GM21825 (cell line): ENCODE results near the gene RPN1.

Experiments
- ATAC-seq: cut with Tn5 transposase; IDR thresholded peaks from one replicate; pipeline ENCODE4 v1.9.1; 2021; ENCODE audit warnings: mild to moderate bottlenecking, moderate library complexity; ENCODE audit not compliant: unreplicated experiment

RPN1 gene

DNA sequence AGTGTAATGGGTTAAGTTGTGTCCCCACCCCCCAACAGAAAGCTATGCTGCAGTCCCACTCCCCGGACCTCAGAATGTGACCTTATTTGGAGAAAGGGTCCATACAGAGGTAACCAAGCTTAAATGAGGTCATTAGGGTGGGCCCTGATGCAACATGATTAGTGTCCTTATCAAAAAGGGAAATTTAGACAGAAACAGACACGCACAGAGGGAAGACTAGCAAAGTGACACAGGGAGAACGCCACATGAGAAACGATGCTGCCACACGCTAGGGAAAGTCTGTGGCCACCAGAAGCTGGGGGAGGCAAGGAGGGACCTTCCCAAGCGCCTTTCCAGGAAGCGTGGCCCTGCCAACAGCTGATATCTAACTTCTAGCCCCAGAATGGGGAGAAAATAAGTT, 65.4 kb downstream of the RPN1 start:
- ATAC-seq: no peak

DNA sequence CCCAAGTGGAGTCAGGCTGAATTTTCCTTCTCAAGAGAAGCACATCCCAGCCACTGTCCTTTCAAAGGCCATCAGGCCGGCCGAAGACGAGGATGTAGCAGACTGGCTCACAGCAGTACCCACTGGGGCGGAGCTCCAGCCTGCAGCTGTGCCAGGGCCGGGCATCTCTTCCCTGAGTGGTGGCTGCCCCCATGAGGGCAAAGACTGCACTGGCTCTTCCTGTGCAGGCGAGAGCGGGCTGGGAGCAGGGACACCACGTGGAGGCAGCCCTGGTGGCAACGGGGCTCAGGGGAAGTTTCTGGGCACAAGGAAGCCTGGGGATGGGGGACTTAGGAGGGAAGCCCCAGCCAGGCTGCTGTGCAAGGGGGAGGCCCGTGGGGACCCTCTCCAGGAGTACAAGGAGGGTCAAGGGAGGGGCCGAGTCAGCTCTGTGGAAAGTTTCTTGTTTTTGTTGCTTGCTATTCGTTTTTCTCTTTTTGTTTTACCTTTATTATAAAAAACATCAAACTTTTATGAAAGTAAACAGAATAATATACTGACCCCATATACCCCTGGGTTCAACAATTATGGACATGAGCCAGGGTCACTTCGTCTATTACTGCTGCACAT, 66.1 kb downstream of the RPN1 start:
- ATAC-seq: no peak

DNA sequence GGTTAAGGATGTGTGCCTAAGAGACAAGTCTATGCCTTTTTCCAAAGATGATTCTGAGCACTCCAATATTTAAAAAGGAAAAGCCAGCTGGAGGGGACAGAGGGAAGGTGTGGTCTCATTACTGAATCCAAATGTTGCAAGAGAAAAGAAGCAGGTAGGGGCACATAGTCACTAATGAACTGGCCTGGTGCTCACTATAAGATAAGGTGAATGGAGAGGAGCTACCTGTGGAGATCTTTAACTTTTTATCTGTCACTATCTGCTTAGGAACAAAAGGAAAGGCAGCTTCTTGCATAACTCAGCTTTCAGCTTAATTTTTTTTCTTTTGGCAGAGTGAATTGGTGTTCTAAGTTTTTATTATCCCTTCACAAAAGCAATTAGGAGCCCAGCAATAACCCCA, 69.1 kb downstream of the RPN1 start:
- no peak for ATAC-seq

DNA sequence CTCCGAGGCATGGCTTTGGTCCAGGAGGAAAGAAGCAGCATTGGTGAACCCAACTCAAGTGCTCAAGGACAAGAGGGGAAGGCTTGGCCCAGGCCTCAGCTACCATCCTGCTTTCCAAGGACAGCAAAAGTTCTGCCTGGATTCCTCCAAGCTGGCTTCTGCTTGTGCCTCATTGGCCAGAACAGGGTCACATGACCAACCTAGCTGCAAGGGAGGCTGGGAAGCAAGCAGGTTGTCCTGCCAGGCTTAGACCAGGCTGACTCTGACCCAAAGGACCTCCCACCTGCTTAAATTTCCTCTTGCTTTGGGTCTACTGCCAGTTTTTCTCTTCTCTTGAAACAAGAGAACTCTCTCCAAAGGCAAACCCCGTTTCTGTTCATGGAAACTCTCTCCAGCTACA, 70.7 kb downstream of the RPN1 start:
- no peak for ATAC-seq

DNA sequence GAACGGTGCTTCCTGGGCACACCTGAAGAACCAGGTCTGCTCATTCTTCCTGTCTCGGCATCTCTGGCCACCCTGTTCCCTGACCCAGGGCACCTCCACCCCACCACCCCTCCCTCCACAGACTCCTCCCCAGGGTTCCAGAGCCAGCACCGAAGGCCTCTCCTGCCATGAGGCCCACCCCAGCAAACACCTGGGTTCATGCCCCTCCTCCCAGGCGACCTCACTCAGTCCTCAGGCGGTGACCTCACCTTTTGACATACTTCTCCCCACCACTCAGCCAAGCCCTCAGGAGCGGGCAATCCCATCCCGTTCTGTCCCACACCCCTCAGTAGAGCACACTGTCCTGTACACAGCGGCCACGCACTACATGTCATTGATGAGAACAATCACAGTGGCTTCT, 72.3 kb downstream of the RPN1 start:
- no peak for ATAC-seq

DNA sequence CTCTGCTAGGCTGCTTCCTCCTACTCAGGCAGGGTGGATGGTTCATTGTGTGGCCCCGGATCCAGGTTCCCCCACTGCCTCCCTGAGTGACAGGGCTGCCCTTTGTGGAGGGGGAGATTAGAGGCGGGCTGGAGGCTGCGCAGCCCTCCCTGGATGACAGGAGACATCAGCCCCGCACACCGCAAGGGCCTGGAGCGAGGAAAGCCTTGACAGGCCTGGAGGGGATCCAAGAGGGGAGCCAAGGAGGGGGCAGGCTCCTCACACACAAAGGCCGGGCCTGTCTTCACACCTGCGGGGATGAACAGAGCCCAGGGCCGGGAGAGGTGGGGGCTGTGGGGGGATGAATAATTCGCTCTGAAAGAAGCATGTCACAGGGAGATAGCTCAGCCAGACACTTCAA, 72.9 kb downstream of the RPN1 start:
- no peak for ATAC-seq

DNA sequence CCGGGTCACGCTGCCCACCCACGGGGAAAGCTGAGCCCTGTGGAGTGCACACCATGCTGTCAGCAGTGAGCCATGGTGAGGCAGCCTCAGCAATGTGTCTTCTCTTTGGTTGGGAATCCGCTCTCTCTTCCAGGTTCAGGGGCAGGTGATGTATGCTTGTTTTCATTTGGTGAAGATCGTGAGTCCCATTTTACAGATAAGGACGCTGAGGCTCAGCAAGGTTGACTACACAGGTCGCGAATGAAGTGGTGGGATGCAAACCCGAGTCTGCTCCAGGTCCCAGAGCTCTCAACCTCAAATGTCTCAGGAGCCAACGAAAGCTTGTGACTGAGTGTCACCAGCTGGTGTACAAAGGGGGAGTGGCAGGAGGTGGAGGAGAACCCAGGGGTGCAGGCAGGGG, 74.3 kb downstream of the RPN1 start:
- ATAC-seq: no peak

DNA sequence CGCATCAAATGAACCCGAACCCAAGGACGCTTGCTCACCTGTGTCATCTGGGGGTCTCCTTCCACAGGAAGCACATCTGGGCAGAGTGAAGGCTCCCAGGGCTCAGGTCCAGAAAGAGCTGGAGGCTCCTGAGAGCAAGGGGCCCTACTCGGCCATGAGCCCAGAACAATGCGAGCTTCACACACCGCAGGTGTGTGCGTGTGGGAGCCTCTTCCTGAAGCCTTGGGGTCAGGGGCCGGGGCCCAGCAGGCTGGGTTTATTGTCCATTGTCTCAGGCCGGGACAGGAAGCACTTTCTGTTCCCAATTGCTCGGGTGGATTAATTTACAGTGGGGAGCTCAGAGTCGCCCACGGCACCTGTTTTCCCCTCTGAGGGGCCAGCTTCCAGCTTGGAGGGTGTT, 74.8 kb downstream of the RPN1 start:
- ATAC-seq: no peak

DNA sequence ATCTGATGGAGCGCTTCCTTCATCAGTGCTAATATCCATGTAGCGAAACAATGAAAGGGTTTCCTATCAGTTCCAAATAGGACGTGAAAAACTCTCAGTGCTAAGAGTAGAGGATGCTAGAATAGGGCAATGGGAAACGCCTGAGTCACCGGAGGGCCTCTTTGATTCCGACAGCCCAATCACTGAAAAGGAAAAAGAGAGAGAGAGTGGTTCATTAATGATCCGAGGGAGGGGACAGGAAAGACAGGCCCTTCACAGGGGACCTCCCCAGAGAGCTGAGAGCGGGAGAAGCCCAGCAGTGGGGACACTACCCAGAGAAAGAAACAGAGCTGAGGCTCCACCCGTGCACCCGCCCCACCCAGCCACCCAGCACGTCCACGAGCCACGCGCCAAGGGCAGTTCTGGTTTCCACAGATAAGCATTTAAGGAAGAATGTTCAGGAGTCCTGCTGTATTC, 76.9 kb downstream of the RPN1 start:
- no peak for ATAC-seq

DNA sequence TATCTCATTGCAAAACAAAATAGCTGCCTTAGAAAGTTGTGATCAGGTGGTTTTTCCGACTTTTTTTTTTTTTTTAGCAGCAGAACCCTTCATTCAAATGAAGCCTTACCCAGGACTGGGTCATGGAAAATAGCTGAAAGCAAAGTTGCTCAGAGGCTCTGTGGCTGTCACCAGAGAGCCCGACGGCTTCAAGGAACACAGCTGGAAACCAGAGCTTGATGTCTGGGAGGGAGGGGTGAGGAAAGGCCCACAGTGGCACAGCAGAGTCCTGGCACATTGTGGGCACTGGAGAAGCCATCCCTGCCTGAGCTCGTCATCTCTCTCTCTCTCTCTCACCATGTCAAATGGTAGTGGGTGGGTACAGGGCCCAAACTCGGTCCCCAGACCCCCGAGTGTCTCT, 77.5 kb downstream of the RPN1 start:
- no peak for ATAC-seq

DNA sequence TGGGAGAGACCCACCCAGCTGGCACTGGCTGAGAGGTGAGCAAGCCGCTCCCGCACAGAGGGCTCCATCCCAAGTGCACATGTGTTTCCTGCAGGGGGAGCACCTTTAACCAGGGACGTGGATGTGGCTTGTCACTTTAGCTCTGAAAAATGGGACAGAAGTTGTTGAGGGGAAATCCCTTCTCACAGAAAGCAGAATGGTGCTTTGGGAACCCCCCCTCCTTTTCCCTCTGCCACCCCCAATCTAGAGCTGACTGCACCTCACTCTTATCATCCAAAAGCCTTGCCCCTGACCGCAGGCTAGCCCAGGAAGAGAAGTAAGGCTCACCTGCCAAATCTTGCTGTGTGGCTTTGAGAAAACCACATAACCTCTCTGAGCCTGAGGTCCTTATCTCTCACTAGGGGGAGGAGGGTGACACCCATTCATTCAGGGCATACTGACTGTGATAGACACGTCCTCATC, 77.9 kb downstream of the RPN1 start:
- no peak for ATAC-seq

DNA sequence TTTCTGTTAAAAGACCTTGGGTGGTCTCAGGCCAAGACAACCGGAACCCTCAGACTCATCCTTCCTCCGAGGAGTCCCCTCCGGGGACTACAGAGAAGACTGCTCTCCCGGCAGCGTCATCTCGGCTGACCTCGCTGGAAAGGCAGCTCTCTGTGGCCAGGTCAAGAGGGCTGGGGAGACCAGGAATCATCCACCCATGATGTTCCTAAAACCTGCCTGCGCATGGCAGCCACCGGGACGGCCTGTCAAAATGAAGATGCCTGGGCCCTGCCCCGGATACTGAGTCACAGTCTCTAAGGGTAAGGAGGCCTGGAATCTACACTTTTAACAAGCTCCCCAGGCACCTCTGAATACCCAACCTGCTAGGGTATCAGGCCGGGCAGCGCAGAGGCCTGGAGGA, 78.6 kb downstream of the RPN1 start:
- no peak for ATAC-seq
